Measurements from ENCODE around the gene C4B.

Gene C4B

DNA sequence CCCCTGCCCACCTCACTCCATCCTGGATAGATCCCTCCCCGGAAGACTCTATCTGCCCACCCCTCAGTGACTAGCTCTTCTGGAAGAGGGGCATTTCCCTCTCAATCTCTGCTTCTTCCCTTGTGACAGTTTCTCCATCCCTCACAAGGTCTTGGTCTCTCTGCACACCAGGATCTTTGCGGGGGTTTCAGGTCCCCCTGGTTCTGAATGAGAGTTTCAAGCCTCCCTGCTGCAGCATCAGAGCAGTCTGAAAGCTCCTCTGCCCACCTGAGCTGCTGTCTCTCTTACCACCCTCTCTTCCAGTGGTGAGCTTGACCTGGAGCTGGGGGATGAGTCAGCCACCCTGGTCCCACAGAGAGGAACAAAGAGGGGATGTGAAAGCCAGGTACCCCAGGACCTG lies 70.2 kb downstream of the C4B start:
- no peak for DNase-seq
